ENCODE results near the gene S1PR4. TPM values are rescaled to one million over a fixed set of nuclear protein-coding genes. Genes with fewer than 3 reads are reported as not detected.
"Not testable (repeated sequence)": the region's sequence is repeated elsewhere in the genome, so short reads cannot be mapped to it uniquely, and the experiment has no call there.

S1PR4 gene
- total and polyA plus RNA-seq, 2 of the 8 experiments (the other 6 are each of a cell fraction or from before 2014, with no cell fraction given): not detected

DNA sequence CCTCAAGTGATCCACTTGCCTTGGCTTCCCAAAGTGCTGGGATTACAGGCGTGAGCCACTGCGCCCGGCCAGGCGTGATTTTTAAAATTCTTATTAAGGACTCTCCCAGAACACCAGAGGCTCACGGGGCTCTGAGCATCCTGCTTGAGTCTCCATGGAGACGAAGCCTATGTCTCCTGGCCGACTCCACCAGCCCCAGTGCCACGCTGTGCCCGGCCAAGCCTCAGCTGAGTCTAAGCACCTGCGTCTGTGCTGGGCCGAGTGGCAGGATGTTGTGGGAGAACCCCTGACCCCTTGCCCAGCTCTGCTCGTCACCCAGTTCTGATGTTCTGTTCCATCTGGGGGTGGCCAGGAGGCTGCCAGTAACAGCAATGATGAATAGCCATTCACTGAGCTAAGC is 42.0 kb downstream of the S1PR4 start (continued):
- TF ChIP-seq YY1 (IDR thresholded peaks at IDR 0.05; ENCODE audit: low read depth, low read length) (no peak), RAD21 (IDR thresholded peaks at IDR 0.05 in 1 of 2, conservative IDR thresholded peaks at IDR 0.05 in 1 of 2; ENCODE audit: low read depth in 2 of 2, low read length in 2 of 2) (no peak), MAFK (IDR thresholded peaks at IDR 0.05; ENCODE audit: low read depth, low read length) (no peak), GTF2F1 (IDR thresholded peaks at IDR 0.05; ENCODE audit: borderline replicate concordance, low read depth, low read length) (no peak), SIRT6 (IDR thresholded peaks at IDR 0.05; ENCODE audit: low read length) (no peak)
- TF ChIP-seq, protein P1, sequence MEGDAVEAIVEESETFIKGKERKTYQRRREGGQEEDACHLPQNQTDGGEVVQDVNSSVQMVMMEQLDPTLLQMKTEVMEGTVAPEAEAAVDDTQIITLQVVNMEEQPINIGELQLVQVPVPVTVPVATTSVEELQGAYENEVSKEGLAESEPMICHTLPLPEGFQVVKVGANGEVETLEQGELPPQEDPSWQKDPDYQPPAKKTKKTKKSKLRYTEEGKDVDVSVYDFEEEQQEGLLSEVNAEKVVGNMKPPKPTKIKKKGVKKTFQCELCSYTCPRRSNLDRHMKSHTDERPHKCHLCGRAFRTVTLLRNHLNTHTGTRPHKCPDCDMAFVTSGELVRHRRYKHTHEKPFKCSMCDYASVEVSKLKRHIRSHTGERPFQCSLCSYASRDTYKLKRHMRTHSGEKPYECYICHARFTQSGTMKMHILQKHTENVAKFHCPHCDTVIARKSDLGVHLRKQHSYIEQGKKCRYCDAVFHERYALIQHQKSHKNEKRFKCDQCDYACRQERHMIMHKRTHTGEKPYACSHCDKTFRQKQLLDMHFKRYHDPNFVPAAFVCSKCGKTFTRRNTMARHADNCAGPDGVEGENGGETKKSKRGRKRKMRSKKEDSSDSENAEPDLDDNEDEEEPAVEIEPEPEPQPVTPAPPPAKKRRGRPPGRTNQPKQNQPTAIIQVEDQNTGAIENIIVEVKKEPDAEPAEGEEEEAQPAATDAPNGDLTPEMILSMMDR (IDR thresholded peaks at IDR 0.05; ENCODE audit: control extremely low read depth in 1 of 3, insufficient read depth in 1 of 3, low read depth in 1 of 3, low read length in 3 of 3): no peak

DNA sequence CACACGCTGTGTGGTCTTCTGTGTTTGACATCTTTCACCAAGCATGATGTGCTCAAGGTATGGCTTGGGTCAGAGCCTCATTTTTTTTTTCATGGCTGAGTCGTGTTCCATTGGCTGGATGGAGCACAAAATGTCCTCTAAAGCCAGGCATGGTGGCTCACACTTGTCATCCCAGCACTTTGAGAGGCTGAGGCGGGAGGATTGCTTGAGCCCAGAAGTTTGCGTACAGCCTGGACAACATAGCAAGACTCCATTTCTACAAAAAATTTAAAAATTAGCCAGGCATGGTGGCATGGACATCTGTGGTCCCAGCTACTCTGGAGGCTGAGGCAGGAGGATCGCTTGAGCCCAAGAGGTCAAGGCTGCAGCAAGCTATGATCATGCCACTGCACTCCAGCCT is 43.0 kb downstream of the S1PR4 start:
- not testable (repeated sequence) for H3K9ac ChIP-seq (replicated peaks in 1 of 4; ENCODE audit: extremely low read depth in 1 of 4, low read depth in 3 of 4, low read length in 3 of 4); FAIRE-seq

More for the DNA sequence above, 43.0 kb downstream of the S1PR4 start:
- ChIA-PET POLR2A (ENCODE audit: partially characterized antibody) (interaction anchor here (1.5 kb wide), 1 partner anchor 9 kb away, joined by 3 read pairs; no protein-coding TSS in a partner anchor), CTCF (ENCODE audit: partially characterized antibody) (interaction anchor here (0.7 to 4.3 kb wide), 3 partner anchors 11 to 32 kb away, joined by 3 to 19 read pairs (median 3); no protein-coding TSS in a partner anchor)
- not testable (repeated sequence) for H3K9me3 ChIP-seq (ENCODE audit: insufficient read depth in 2 of 2, low read depth in 1 of 2, low read length in 1 of 2); H3K36me3 ChIP-seq (ENCODE audit: control insufficient read depth in 2 of 4, insufficient read depth in 4 of 4, low read length in 3 of 4); H2BK120ac ChIP-seq (replicated peaks; ENCODE audit: low read depth, low read length); H3K4me1 ChIP-seq (replicated peaks in 1 of 4; ENCODE audit: control insufficient read depth in 3 of 4, insufficient read depth in 4 of 4, low read length in 3 of 4); H3K79me1 ChIP-seq (ENCODE audit: low read depth, low read length); H3K79me2 ChIP-seq (ENCODE audit: control insufficient read depth in 1 of 2, insufficient read depth in 2 of 2, low read length in 2 of 2); H3K27ac ChIP-seq (ENCODE audit: low read depth, low read length); H2BK15ac ChIP-seq (ENCODE audit: low read length); H3K27me3 ChIP-seq (replicated peaks in 1 of 4; ENCODE audit: control insufficient read depth in 3 of 4, extremely low read depth in 1 of 4, insufficient read depth in 3 of 4, low read length in 3 of 4); H3K4me2 ChIP-seq (ENCODE audit: insufficient read depth in 1 of 2, low read depth in 2 of 2, low read length in 2 of 2); H3K4me3 ChIP-seq (ENCODE audit: extremely low read depth in 1 of 4, insufficient read depth in 2 of 4, low read depth in 3 of 4, low read length in 4 of 4); H4K20me1 ChIP-seq (replicated peaks in 1 of 2; ENCODE audit: control insufficient read depth in 1 of 2, insufficient read depth in 2 of 2, low read length in 2 of 2); H3K18ac ChIP-seq (ENCODE audit: extremely low read depth, low read length); H3K4ac ChIP-seq (replicated peaks; ENCODE audit: insufficient read length, low read depth, low read length); DNase-seq (ENCODE audit: low read depth in 1 of 2, low spot score in 2 of 2); H4K91ac ChIP-seq (replicated peaks; ENCODE audit: insufficient read length, low read length); H2AK5ac ChIP-seq (ENCODE audit: low read depth, low read length); H3K56ac ChIP-seq (replicated peaks; ENCODE audit: insufficient read length, low read depth, low read length); H3K23ac ChIP-seq (ENCODE audit: insufficient read length); H4K8ac ChIP-seq (ENCODE audit: extremely low read depth, insufficient read depth, low read length); H3K23me2 ChIP-seq (ENCODE audit: low read depth, low read length); H2BK20ac ChIP-seq (ENCODE audit: low read length); H2BK5ac ChIP-seq (ENCODE audit: low read depth, low read length); H2AFZ ChIP-seq (ENCODE audit: low read length); H4K5ac ChIP-seq (ENCODE audit: insufficient read length, low read depth, low read length); H2BK12ac ChIP-seq (ENCODE audit: low read depth, low read length); H3K14ac ChIP-seq (ENCODE audit: insufficient read length)
- 72% methylated on average over 5 of the region's 5 CpGs; no CpG with 5 or more reads in 1 of the 2 experiments for WGBS, 2 experiments (ENCODE audit: extremely low coverage in 1 of 2, insufficient coverage in 1 of 2, insufficient read length in 1 of 2, insufficient replicate concordance in 2 of 2, low coverage in 1 of 2, low lambda C conversion rate in 2 of 2, missing lambda C conversion rate in 1 of 2)
